KOPT-K1 (cell line): ENCODE results near the gene GON7.

ENCODE experiments used
- H3K27ac ChIP-seq: fragments of 200-600 bp; sonication (generic); 2 replicates; pipeline ENCODE4 v1.5.1; 2016; ENCODE audit warnings: antibody characterized with exemption, mild to moderate bottlenecking, low read depth, low read length; ENCODE audit not compliant: poor library complexity, severe bottlenecking
- H3K36me3 ChIP-seq: fragments of 200-600 bp; sonication (generic); 2 replicates; pipeline ENCODE4 v1.5.1; 2017; ENCODE audit warnings: antibody characterized with exemption, mild to moderate bottlenecking, low read length, moderate library complexity; ENCODE audit not compliant: insufficient read depth
- H3K9me3 ChIP-seq: fragments of 200-600 bp; sonication (generic); 2 replicates; pipeline ENCODE4 v1.5.1; 2017; ENCODE audit warnings: antibody characterized with exemption, low read length, mild to moderate bottlenecking; ENCODE audit not compliant: insufficient read depth, poor library complexity, severe bottlenecking

GON7 gene

DNA sequence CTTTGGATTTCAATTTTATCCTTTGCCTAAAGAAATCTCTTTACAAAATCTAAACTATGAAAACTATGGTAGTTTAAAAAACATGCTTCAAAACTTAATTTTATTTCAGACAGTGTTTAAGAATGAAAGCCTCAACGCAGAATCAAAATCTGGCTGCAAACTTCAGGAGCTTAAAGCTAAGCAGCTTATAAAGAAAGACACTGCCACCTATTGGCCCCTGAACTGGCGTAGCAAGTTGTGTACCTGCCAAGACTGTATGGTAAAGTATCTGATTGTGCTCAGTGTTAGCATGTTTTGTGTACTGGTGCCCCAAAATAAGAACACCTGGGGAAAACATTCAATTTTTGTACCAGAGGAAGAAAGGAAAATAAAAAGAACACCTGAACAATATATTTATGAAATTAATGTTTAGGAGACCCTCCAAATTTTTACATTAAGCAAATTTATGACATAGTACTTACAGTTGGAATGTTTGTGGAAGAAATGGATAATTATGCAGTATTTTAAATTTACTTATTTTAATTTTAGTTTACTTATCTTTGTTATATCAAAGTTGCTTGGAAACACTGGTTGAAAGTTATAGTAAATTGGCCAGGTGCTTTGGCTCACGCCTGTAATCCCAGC lies 12.3 kb upstream of the GON7 start:
- Histone ChIP-seq H3K9me3 (no peaks in the 10 kb centered on the region), H3K36me3 (peaks cover 95% of the 10 kb centered on the region), H3K27ac (no peak overlapping the region)

DNA sequence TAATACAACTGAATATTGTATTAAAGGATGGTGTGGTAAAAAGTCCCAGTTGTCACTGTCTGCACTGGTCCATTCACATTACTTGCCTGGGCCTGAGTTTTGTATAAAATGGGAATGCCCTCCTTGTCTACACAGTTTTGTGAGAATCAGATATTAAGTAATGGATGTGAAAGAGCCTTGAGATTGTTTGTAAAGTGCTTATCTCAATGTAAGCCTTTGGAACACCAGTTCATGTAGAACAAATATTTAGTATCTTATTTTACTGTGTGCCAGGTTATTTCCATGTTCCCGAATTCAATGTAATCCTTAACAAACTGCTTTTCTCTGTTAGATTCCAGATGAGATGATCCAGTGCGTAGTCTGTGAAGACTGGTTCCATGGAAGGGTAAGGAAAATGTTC lies 7.7 kb upstream of the GON7 start:
- peaks cover 96% of the 10 kb centered on the region for H3K36me3 ChIP-seq
- no peak overlapping the region for H3K27ac ChIP-seq
- no peaks in the 10 kb centered on the region for H3K9me3 ChIP-seq

DNA sequence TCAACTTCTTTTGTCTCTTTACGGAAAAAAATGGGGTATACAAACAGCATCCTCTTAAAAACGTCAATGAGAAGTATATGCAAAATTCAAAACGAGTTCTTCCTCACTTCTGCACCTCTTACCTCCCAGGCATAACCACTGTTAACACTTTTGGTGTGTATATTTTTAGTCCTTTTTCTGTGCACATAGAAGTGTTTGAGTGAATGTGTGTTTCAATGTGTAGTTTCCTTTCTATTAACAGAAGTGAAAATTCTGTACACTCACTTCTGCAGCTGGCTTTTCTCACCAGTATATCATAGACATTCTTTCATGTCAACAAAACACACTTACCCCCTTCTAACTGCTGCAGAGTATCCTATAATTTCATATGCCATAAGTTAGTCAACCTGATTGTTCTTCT lies 5.6 kb upstream of the GON7 start:
- Histone ChIP-seq H3K27ac (no peak overlapping the region), H3K36me3 (peaks cover 82% of the 10 kb centered on the region), H3K9me3 (no peaks in the 10 kb centered on the region)

DNA sequence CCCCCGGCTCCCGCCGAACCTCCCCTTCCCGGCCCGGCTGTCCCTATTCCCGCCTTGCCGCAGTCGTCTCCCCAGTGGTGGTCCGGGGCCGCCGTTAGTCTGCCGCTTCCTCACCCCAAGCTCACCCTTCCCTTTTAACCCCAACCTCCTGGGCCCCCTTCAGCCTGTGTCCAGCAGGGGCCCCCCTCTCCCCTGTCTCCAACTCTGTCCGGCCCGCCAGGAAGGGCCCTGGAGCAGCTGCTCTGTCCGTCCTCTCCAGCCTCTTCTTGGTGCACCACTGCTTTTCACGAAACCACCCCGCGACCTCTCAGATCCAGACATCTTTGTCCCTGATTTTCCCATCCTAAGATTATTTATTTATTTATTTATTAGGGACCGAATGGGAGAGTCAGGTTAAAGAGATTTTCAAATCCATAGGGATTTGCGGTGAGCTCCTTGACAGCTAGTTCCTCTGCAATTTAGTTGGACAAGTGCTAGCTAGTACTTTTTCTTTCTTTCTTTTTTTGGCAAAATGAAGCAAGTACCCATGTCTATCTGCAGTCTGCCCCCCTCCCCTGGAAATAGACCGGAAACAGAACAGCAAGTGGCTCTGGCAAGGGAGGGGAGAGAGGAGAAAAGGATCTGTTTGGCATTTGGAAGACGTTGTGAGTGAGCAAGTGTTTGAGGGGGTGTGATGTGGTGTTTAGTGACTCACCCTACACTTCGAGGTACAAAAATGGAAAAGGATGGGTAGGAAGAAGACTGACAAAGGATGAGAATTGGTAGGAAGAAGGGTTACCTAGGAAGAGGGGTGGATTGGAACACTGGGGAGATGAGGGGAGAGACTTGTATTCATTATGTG lies 823 bp upstream of the GON7 start:
- Histone ChIP-seq H3K9me3 (no peaks in the 10 kb centered on the region), H3K36me3 (peaks cover 58% of the 10 kb centered on the region), H3K27ac (peak overlapping the region; percentile 86)

DNA sequence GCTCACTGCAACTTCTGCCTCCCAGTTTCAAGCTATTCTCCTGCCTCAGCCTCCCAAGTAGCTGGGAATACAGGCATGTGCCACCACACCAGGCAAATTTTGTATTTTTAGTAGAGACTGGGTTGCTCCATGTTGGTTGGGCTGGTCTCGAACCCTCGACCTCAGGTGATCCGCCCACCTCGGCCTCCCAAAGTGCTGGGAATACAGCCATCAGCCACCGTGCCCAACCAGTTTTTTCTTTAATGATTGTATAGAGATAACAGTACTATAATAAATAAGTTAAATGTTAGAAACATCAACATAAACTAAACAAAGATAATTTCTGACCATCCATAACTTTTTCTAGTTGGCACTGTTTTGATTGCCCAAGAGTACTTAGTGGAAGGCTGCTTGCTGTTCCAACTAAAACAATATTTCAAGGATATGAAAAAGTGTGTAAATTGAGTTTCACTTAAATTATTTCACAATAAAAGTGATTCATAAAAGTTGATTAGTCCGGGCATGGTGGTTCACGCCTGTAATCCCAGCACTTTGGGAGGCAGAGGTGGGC lies 5.6 kb downstream of the GON7 start:
- H3K27ac ChIP-seq: no peak overlapping the region
- peaks cover 66% of the 10 kb centered on the region for H3K36me3 ChIP-seq
- no peaks in the 10 kb centered on the region for H3K9me3 ChIP-seq

DNA sequence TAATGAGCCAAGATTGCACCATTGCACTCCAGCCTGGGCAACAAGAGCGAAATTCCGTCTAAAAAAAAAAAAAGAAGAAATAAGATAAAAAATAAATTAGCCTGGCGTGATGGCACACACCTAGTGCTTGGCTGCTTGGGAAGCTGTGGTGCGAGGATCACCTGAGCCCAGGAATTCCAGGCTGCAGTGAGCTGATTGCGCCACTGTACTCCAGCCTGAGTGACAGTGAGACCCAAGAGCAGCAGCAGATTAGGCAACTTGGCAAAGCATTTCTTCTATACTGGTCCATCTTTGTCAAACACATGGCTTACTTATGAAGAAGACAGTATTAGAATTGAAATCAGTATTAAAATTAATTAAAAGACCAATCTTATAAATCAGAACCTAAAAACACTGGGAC lies 6.3 kb downstream of the GON7 start:
- Histone ChIP-seq H3K9me3 (no peaks in the 10 kb centered on the region), H3K27ac (no peak overlapping the region), H3K36me3 (peaks cover 66% of the 10 kb centered on the region)

DNA sequence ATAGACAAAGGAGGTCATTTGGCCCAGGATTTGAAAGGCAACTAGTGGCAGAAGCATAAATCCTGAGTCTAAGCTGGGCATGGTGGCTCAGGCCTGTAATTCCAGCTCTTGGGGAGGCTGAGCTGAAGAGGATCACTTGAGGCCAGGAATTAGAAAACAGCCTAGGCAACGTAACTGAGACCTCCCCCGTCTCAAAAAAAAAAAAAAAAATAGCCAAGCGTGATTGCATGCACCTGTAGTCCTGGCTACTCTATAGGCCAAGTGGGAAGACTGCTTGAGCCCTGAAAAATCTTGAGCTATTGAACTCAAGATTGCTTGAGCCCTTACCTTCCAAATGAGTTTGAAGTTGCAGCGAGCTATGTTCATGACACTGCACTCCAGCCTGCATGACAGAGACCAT lies 7.8 kb downstream of the GON7 start:
- no peak overlapping the region for H3K27ac ChIP-seq
- H3K9me3 ChIP-seq: no peaks in the 10 kb centered on the region
- H3K36me3 ChIP-seq: peaks cover 57% of the 10 kb centered on the region

DNA sequence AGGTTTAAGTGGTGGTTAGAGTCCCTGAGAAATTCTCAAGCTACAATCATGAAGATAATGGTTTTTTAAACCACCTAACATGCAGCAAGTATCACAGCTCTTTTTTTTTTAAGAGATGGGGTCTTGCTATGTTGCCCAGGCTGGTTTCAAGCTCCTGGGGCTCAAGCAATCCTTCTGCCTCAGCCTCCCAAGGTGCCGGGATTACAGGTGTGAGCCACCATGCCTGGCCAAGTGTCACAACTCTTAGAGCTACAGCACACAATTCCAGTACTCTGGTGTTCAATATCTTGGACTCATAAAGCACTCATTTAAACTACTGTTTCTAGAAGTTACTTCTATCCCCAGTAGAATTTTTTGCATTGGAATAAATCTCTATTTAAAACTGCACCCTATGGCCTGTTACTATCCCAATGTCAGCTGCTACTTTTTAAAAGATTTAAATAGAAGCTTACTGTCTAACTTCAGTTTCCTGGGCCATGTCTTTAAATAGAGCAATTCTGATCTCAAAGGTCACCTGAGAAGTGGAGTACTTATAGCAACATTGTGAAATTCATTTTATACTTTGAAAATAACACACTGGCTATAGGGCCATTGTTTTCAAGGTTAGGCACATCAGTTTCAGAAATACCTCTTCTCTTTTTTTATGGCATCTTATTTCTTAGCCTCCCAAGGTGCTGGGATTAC lies 11.4 kb downstream of the GON7 start:
- peaks cover 41% of the 10 kb centered on the region for H3K36me3 ChIP-seq

DNA sequence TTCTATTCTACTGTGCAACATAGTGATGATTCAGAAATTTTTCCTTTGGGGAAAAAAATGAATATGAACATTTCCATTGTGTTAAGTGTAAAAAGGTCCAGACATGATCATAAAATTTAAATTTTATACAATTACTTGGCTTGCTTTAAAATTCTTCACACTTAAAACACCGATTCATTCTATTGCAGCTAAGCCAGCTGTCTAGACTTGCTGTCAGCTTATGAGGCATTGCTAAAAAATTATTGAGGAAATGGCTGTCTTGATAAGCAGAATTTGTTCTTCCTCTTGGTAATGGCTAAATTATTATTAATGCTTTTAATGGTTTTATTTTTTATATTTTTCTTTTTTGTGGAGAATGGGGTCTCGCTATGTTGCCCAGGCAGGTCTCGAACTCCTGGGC lies 19.9 kb downstream of the GON7 start:
- Histone ChIP-seq H3K9me3 (no peaks in the 10 kb centered on the region), H3K36me3 (peaks cover 53% of the 10 kb centered on the region), H3K27ac (no peak overlapping the region)

More for the DNA sequence above, 11.4 kb downstream of the GON7 start:
- no peaks in the 10 kb centered on the region for H3K9me3 ChIP-seq
- H3K27ac ChIP-seq: no peak overlapping the region

DNA sequence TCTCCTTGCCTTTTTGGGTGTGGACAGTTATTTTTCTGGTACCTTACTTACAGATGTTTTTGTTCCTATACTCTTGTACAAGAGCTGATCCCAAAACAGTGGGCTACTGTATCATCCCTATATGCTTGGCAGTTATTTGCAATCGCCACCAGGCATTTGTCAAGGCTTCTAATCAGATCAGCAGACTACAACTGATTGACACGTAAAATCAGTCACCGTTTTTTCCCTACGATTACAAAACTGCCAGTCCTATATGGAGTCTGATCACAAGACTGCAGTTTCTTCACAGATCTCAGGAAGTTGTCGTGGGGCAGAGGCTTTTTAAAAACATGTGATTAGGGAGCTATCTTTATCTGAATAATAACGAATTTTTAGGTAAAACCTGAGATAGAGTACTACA lies 20.4 kb downstream of the GON7 start:
- peaks cover 58% of the 10 kb centered on the region for H3K36me3 ChIP-seq
- H3K27ac ChIP-seq: no peak overlapping the region
- H3K9me3 ChIP-seq: no peaks in the 10 kb centered on the region

DNA sequence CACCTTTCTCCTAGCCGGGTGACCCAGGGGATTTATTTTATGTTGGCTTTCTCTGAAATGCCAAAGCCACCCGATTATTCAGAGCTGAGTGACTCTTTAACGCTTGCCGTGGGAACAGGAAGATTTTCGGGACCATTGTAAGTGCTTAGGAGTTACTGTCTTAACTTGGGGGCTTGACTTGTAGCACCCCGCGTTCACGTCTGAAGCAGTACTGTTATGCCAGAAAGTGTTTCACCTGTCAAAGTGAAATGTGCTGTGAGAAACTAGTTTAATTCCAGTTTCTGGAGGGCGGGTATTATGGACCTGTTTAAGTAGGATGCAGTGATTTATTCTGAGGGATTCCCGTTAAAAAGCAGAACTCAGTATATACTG lies 21.5 kb downstream of the GON7 start:
- peak overlapping the region; percentile 83 for H3K27ac ChIP-seq
- peaks cover 50% of the 10 kb centered on the region for H3K36me3 ChIP-seq
- H3K9me3 ChIP-seq: no peaks in the 10 kb centered on the region

DNA sequence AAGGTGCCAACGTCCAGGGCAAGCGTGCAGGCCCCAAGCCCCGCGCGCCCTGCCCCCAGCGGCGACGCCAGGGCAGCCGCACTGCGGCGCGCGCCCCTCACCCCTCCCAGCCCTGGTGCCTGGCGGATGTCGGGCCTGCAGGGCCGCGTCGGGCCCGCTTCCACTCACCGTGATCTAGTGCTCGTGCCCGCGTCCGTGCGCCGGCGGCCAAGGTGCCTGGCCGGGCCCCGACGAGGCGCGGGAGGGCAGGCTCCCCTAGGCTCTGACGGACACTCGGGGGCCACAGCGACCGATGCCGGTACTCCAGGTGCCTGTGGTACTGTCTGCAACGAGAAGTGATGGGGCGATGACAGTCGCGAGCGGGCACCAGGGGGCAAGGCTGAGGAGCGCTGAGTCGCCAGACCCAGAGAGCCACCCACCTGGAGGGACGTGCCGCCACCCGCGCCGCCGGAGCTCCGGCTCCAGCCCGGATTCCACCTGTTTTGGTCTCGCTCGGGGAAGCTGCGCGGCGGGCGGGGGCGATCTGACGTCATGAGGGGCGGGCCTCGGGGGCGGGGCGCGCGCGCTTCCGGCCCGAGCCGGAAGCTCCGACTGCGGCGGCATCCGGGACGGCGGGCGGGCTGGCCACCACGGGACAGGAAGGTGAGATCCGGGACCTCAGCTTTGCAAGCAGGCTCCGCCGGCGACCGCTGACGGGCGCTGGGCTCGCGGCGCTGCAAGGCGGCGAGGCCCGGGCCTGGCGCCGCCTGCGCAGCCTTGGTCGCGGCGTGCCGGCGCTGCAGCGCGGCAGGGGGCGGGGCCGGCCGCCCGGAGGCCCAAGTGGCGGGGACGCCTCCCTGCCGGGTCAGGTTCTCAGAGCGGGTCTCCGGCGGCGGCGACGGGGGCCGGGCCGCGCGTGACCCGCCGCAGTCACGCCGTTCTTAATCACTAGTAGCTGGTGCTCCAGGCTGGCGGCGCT lies 22.2 kb downstream of the GON7 start, which contains the start of the genes LYSET and MOAP1:
Gene LYSET, plus strand, starts transcription at position 927 of the 958 bp plus-strand sequence. CDS start 89 bp downstream, outside the sequence.
Gene MOAP1, minus strand, starts transcription at position 507 of the 958 bp plus-strand sequence. CDS start 655 bp downstream, outside the sequence.
- Histone ChIP-seq H3K36me3 (peaks cover 49% of the 10 kb centered on the region), H3K27ac (peak within 1 kb of the TSS; percentile 83), H3K9me3 (no peaks in the 10 kb centered on the region)

DNA sequence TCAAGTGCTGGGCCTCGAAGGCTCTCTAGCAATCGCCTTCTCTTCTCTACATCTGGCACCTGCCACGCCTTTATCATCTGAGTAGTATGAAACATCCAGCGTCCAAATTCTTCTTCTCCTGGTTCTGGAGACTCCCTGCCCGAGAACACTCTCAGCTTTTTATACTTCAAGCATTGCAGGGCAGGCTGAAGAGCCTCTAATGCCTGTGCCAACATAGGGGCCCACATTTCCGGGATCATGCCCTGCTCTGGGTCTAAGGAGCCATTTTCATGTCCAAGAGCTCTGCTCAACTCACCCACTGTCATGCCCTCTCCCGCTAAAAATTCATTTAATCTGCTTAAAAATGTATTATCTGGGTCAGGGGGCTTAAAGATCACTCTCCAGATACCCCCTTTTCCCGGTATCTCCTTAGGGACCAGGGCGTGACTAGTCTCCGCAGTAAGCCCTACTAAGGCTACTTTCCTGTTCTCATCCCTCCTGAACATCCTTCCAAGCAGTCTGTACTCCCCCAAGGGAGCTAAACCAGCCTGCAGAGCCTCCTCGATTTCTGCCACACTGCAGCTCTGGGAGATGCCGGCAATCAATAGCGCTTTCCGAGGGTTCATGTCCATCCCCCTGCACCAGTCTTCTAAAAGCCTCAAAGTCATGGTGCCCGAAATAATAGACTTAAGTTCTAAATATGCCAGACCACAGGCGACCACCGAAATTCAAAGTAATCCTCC lies 23.1 kb downstream of the GON7 start:
- H3K36me3 ChIP-seq: peaks cover 39% of the 10 kb centered on the region
- no peaks in the 10 kb centered on the region for H3K9me3 ChIP-seq
- peak overlapping the region; percentile 83 for H3K27ac ChIP-seq

DNA sequence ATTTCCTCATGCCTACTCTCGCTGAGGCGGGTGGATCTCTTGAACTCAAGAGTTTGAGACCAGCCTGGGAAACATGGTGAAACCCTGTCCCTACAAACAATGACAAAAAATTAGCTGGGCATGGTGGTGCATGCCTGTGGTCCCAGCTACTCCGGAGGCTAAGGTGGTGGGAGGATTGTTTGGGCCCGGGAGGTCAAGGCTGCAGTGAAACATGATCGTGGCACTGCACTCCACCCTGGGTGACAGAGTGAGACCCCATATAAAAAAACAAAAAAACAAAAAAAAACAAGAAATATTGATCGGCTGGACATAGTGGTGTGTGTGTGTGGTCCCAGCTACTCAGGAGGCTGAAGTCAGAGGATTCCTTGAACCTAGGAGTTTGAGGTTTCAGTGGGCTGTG lies 31.4 kb downstream of the GON7 start:
- Histone ChIP-seq H3K36me3 (no peaks in the 10 kb centered on the region), H3K9me3 (no peaks in the 10 kb centered on the region), H3K27ac (no peak overlapping the region)
